ENCODE data around the gene ST3GAL3. TPM values are rescaled to one million over a fixed set of nuclear protein-coding genes. Genes with fewer than 3 reads are reported as not detected.

ST3GAL3 gene
- total RNA-seq, 1 donor from 2014 or later: 25.1 TPM

GRCh38 chr1:43893006-43893405, 185.7 kb downstream of the ST3GAL3 start:
- Histone ChIP-seq H3K27ac (ENCODE audit: low read depth, low read length) (no peak overlapping the region), H3K4me3 (ENCODE audit: low read length in 3 of 3) (no peak overlapping the region)

GRCh38 chr1:43898981-43899380, 191.6 kb downstream of the ST3GAL3 start:
- H3K9ac ChIP-seq (ENCODE audit: low read depth in 1 of 3, low read length in 3 of 3): no peak overlapping the region
- no peaks in the 10 kb centered on the region for H3K9me3 ChIP-seq (ENCODE audit: control insufficient read depth in 3 of 3, low read length in 3 of 3)
- H3K36me3 ChIP-seq (ENCODE audit: control insufficient read depth in 3 of 3, insufficient read depth in 3 of 3, low read length in 3 of 3): peaks cover 26 to 41% (median 40%) of the 10 kb centered on the region in 3 donors
- H3K4me1 ChIP-seq (ENCODE audit: control insufficient read depth in 3 of 3, insufficient read depth in 3 of 3, low read length in 3 of 3): peaks cover 0 to 4% (median 0%) of the 10 kb centered on the region in 3 donors
- H3K27ac ChIP-seq (ENCODE audit: low read depth, low read length): no peak overlapping the region
- H3K27me3 ChIP-seq (ENCODE audit: control insufficient read depth in 3 of 3, insufficient read depth in 3 of 3, low read length in 3 of 3): no peaks in the 10 kb centered on the region
- no peak overlapping the region for H3K4me3 ChIP-seq (ENCODE audit: low read length in 3 of 3)

More at GRCh38 chr1:43893006-43893405, 185.7 kb downstream of the ST3GAL3 start:
- Histone ChIP-seq H3K27me3 (ENCODE audit: control insufficient read depth in 3 of 3, insufficient read depth in 3 of 3, low read length in 3 of 3) (no peaks in the 10 kb centered on the region), H3K9me3 (ENCODE audit: control insufficient read depth in 3 of 3, low read length in 3 of 3) (no peaks in the 10 kb centered on the region), H3K4me1 (ENCODE audit: control insufficient read depth in 3 of 3, insufficient read depth in 3 of 3, low read length in 3 of 3) (peaks cover 5 to 6% (median 6%) of the 10 kb centered on the region in 3 donors), H3K9ac (ENCODE audit: low read depth in 1 of 3, low read length in 3 of 3) (no peak overlapping the region), H3K36me3 (ENCODE audit: control insufficient read depth in 3 of 3, insufficient read depth in 3 of 3, low read length in 3 of 3) (peaks cover 6 to 17% (median 15%) of the 10 kb centered on the region in 3 donors)

GRCh38 chr1:43900386-43900785, 193.1 kb downstream of the ST3GAL3 start:
- no peaks in the 10 kb centered on the region for H3K27me3 ChIP-seq (ENCODE audit: control insufficient read depth in 3 of 3, insufficient read depth in 3 of 3, low read length in 3 of 3)
- no peak overlapping the region for H3K27ac ChIP-seq (ENCODE audit: low read depth, low read length)
- H3K9me3 ChIP-seq (ENCODE audit: control insufficient read depth in 3 of 3, low read length in 3 of 3): no peaks in the 10 kb centered on the region
- H3K4me3 ChIP-seq (ENCODE audit: low read length in 3 of 3): no peak overlapping the region
- peaks cover 0 to 4% (median 0%) of the 10 kb centered on the region in 3 donors for H3K4me1 ChIP-seq (ENCODE audit: control insufficient read depth in 3 of 3, insufficient read depth in 3 of 3, low read length in 3 of 3)
- H3K36me3 ChIP-seq (ENCODE audit: control insufficient read depth in 3 of 3, insufficient read depth in 3 of 3, low read length in 3 of 3): peaks cover 23 to 42% (median 34%) of the 10 kb centered on the region in 3 donors
- no peak overlapping the region for H3K9ac ChIP-seq (ENCODE audit: low read depth in 1 of 3, low read length in 3 of 3)

GRCh38 chr1:43901196-43901961, 194.0 kb downstream of the ST3GAL3 start:
- Histone ChIP-seq H3K27ac (ENCODE audit: low read depth, low read length) (no peak overlapping the region), H3K36me3 (ENCODE audit: control insufficient read depth in 3 of 3, insufficient read depth in 3 of 3, low read length in 3 of 3) (peaks cover 23 to 36% (median 34%) of the 10 kb centered on the region in 3 donors), H3K4me1 (ENCODE audit: control insufficient read depth in 3 of 3, insufficient read depth in 3 of 3, low read length in 3 of 3) (peaks cover 0 to 4% (median 0%) of the 10 kb centered on the region in 3 donors), H3K9me3 (ENCODE audit: control insufficient read depth in 3 of 3, low read length in 3 of 3) (no peaks in the 10 kb centered on the region), H3K4me3 (ENCODE audit: low read length in 3 of 3) (no peak overlapping the region), H3K9ac (ENCODE audit: low read depth in 1 of 3, low read length in 3 of 3) (no peak overlapping the region), H3K27me3 (ENCODE audit: control insufficient read depth in 3 of 3, insufficient read depth in 3 of 3, low read length in 3 of 3) (no peaks in the 10 kb centered on the region)

GRCh38 chr1:43902058-43902831, 194.9 kb downstream of the ST3GAL3 start:
- Histone ChIP-seq H3K9me3 (ENCODE audit: control insufficient read depth in 3 of 3, low read length in 3 of 3) (no peaks in the 10 kb centered on the region), H3K4me1 (ENCODE audit: control insufficient read depth in 3 of 3, insufficient read depth in 3 of 3, low read length in 3 of 3) (peaks cover 0 to 4% (median 0%) of the 10 kb centered on the region in 3 donors), H3K27ac (ENCODE audit: low read depth, low read length) (no peak overlapping the region), H3K27me3 (ENCODE audit: control insufficient read depth in 3 of 3, insufficient read depth in 3 of 3, low read length in 3 of 3) (no peaks in the 10 kb centered on the region), H3K4me3 (ENCODE audit: low read length in 3 of 3) (no peak overlapping the region), H3K36me3 (ENCODE audit: control insufficient read depth in 3 of 3, insufficient read depth in 3 of 3, low read length in 3 of 3) (peaks cover 28 to 41% (median 37%) of the 10 kb centered on the region in 3 donors), H3K9ac (ENCODE audit: low read depth in 1 of 3, low read length in 3 of 3) (no peak overlapping the region)

GRCh38 chr1:43904660-43905551, 197.6 kb downstream of the ST3GAL3 start:
- peaks cover 12 to 30% (median 16%) of the 10 kb centered on the region in 3 donors for H3K36me3 ChIP-seq (ENCODE audit: control insufficient read depth in 3 of 3, insufficient read depth in 3 of 3, low read length in 3 of 3)
- H3K27me3 ChIP-seq (ENCODE audit: control insufficient read depth in 3 of 3, insufficient read depth in 3 of 3, low read length in 3 of 3): no peaks in the 10 kb centered on the region
- no peak overlapping the region for H3K4me3 ChIP-seq (ENCODE audit: low read length in 3 of 3)
- peaks cover 0 to 4% (median 0%) of the 10 kb centered on the region in 3 donors for H3K4me1 ChIP-seq (ENCODE audit: control insufficient read depth in 3 of 3, insufficient read depth in 3 of 3, low read length in 3 of 3)
- no peak overlapping the region for H3K27ac ChIP-seq (ENCODE audit: low read depth, low read length)
- no peak overlapping the region for H3K9ac ChIP-seq (ENCODE audit: low read depth in 1 of 3, low read length in 3 of 3)
- no peaks in the 10 kb centered on the region for H3K9me3 ChIP-seq (ENCODE audit: control insufficient read depth in 3 of 3, low read length in 3 of 3)

- H3K27me3 ChIP-seq (ENCODE audit: control insufficient read depth in 3 of 3, insufficient read depth in 3 of 3, low read length in 3 of 3): no peaks in the 10 kb centered on the region
- no peak overlapping the region for H3K9ac ChIP-seq (ENCODE audit: low read depth in 1 of 3, low read length in 3 of 3)
- no peak overlapping the region for H3K4me3 ChIP-seq (ENCODE audit: low read length in 3 of 3)
- H3K27ac ChIP-seq (ENCODE audit: low read depth, low read length): no peak overlapping the region
- H3K36me3 ChIP-seq (ENCODE audit: control insufficient read depth in 3 of 3, insufficient read depth in 3 of 3, low read length in 3 of 3): peaks cover 12 to 27% (median 21%) of the 10 kb centered on the region in 3 donors
- H3K9me3 ChIP-seq (ENCODE audit: control insufficient read depth in 3 of 3, low read length in 3 of 3): no peaks in the 10 kb centered on the region
- H3K4me1 ChIP-seq (ENCODE audit: control insufficient read depth in 3 of 3, insufficient read depth in 3 of 3, low read length in 3 of 3): peaks cover 0 to 4% (median 3%) of the 10 kb centered on the region in 3 donors
These were observed 200.9 kb downstream of the ST3GAL3 start for GRCh38 chr1:43908226-43908625.

- H3K27me3 ChIP-seq (ENCODE audit: control insufficient read depth in 3 of 3, insufficient read depth in 3 of 3, low read length in 3 of 3): no peaks in the 10 kb centered on the region
- H3K36me3 ChIP-seq (ENCODE audit: control insufficient read depth in 3 of 3, insufficient read depth in 3 of 3, low read length in 3 of 3): peaks cover 12 to 27% (median 21%) of the 10 kb centered on the region in 3 donors
- H3K27ac ChIP-seq (ENCODE audit: low read depth, low read length): no peak overlapping the region
- no peak overlapping the region for H3K9ac ChIP-seq (ENCODE audit: low read depth in 1 of 3, low read length in 3 of 3)
- H3K4me1 ChIP-seq (ENCODE audit: control insufficient read depth in 3 of 3, insufficient read depth in 3 of 3, low read length in 3 of 3): peaks cover 0 to 4% (median 3%) of the 10 kb centered on the region in 3 donors
- H3K4me3 ChIP-seq (ENCODE audit: low read length in 3 of 3): no peak overlapping the region
- H3K9me3 ChIP-seq (ENCODE audit: control insufficient read depth in 3 of 3, low read length in 3 of 3): no peaks in the 10 kb centered on the region
These were observed 201.5 kb downstream of the ST3GAL3 start for GRCh38 chr1:43908858-43909257.

- no peak overlapping the region for H3K9ac ChIP-seq (ENCODE audit: low read depth in 1 of 3, low read length in 3 of 3)
- H3K27me3 ChIP-seq (ENCODE audit: control insufficient read depth in 3 of 3, insufficient read depth in 3 of 3, low read length in 3 of 3): no peaks in the 10 kb centered on the region
- H3K36me3 ChIP-seq (ENCODE audit: control insufficient read depth in 3 of 3, insufficient read depth in 3 of 3, low read length in 3 of 3): peaks cover 10 to 24% (median 21%) of the 10 kb centered on the region in 3 donors
- no peak overlapping the region for H3K27ac ChIP-seq (ENCODE audit: low read depth, low read length)
- H3K4me3 ChIP-seq (ENCODE audit: low read length in 3 of 3): no peak overlapping the region
- peaks cover 0 to 9% (median 4%) of the 10 kb centered on the region in 3 donors for H3K4me1 ChIP-seq (ENCODE audit: control insufficient read depth in 3 of 3, insufficient read depth in 3 of 3, low read length in 3 of 3)
- H3K9me3 ChIP-seq (ENCODE audit: control insufficient read depth in 3 of 3, low read length in 3 of 3): no peaks in the 10 kb centered on the region
These were observed 203.0 kb downstream of the ST3GAL3 start for GRCh38 chr1:43910343-43910742.

Data from skeletal muscle tissue (tissue), 4 donors.